Activated CD8-positive, alpha-beta memory T cell treated with anti-CD3 and anti-CD28 coated beads for 1 hour (primary cell): ENCODE results near the gene FAM227A.
"Not testable (repeated sequence)": the region's sequence is repeated elsewhere in the genome, so short reads cannot be mapped to it uniquely, and the experiment has no call there.

ENCODE experiments used
- DNase-seq, 2 donors: peaks; one replicate each; pipeline ENCODE4 v3.0.0-alpha.2; 2020; ENCODE audit warnings: low read depth in 1 of 2; ENCODE audit errors: extremely low read depth in 1 of 2

FAM227A gene

DNA sequence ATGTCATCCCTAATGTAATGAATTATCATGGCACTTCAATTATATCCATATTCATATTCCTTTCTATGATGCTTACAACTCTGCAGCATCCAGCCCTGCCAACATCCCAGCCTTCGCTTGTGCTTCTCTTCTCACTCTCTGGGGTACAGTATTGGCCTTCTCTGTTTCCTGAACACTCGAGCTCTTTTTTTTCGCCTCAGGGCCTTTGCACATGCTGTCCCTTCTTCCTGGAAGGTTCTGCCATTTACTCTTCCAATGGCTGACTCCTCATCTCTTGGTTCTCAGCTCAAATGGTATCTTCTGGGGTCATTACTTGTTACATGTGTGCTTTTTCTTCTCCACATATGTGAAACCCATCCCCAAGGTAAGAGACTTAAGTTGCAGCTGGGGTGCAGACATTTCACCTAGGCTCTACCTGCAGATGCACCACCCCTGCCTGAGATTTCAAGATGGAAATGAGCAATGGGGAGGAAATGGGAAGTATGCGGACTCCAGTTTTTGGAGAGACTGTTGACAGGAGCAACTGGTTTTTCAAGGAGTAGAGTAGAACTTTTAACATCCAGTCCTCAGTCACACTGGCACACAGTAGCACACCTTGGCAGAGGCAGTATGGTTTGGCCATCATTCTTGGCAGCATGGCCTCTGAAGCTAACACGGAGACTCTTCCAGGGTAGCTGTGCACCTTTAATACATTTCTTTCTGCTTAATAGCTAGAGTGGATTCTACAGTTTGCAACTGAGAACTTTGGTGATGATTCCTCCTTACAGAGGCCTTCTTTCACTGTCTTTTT lies 43.8 kb downstream of the FAM227A start:
- DNase-seq, result no peak

DNA sequence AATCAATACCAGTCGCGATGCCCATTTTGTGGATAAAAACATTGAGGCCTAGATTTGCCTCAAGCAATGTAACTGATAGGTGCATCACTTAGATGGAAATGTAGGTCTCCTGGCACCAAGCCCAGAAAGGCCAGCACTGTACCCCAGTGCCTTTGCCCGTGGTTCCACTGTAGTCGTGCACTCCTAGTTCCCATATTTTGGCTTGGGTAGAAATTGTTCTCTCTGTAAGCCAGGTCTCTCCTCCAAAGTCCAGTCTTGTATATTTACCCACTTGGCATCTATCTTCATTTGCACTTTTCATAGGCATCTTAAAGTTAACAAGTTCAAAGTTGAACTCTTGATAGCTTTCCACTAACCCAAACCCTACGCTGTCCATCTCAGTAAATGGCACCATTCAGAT lies 44.6 kb downstream of the FAM227A start:
- no peak for DNase-seq

DNA sequence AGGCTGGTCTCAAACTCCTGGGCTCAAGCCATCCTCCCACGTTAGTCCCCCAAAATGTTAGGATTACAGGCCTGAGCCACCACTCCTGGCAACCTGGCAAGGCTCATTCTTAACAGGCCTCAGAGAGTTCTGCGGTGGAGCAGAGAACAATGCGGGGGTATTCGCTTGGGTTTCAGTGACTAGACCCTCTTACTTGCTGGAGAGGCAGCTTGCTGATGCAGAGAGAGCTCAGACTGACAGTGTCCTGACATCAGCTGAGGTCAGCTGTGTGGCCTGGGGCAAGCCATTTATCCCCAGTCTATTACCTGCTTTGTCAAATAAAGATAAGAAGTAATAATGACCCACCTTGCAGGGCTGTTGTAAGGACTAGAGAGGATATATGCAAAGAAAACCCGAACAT lies 46.0 kb downstream of the FAM227A start:
- DNase-seq, result no peak

DNA sequence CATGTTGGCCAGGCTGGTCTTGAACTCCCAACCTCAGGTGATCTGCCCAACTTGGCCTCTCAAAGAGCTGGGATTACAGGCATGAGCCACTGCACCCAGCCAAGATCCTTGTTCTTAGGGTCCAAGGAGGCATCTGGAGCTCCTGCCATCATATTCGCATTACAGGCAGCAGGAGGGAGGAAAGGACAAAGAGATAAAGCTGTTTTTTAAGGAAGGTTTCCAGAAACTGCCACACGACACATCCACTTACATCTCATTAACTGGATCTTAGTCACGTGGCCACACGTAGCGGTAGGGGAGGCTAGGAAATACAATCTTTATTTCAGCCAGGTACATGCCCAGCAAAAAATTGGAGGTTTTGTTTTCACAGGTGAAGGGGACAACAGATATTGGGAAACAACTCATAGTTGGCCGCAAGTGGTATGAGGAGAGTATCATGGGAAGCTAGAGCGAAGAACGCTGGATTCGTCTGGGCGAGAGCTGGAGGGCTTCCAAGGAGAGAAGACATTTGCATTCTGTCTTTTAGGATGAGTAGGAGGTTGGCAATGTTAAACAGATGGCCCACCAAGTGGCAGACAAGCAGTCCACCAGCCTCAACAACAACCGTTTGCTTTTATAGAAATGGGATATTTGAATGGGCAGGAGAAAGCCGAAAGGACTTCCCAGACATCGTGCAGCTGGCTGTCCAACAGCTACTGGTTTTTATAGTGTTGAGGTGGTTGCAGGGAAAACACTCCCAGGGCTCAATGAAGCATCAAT lies 47.0 kb downstream of the FAM227A start:
- DNase-seq, result no peak

- DNase-seq, result no peak
These were observed 48.5 kb downstream of the FAM227A start for GRCh38 chr22:38607680-38608079.

DNA sequence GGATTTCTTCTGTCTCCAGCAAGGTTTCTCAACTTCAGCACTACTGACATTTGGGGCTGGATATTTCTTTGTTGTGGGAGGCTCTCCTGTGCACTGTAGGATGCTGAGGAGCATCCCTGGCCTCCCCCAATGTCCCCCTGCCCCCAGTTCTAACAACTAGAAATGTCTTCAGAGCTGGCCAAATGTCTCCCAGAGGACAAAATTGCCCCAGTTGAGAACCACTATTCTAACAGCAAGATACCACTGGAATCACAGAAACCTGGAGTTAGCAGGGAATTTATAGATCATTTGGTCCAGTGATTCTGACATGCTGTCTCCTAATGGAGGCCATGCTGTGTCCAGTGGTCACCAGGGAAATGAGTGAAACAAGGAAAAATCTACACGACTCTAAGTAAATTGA lies 54.0 kb downstream of the FAM227A start:
- no peak for DNase-seq

- DNase-seq, result no peak
These were observed 54.9 kb downstream of the FAM227A start for GRCh38 chr22:38601221-38601764.

DNA sequence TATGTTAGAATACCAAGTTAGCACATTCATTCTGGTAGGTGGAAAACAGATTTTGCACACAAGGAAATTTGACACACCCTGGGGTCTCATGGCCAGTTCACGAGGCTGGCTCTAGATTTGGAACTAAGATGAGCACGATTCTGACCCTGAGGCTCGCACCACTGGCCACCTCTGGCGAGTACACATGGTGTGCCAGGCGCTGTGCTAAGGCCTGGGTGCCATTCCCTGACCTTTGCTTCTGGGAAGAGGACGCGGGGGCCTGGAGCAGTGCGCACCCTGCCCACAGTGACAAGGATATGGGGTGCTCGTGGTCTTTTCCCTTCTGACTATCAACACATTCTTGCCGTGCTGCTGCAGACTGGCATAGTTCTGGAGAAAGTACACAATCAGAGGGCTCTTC lies 56.7 kb downstream of the FAM227A start:
- no peak for DNase-seq

GRCh38 chr22:38582923-38583322 lies 73.3 kb downstream of the FAM227A start:
- not testable (repeated sequence) for DNase-seq

GRCh38 chr22:38578505-38578904 lies 77.7 kb downstream of the FAM227A start:
- DNase-seq, result no peak

DNA sequence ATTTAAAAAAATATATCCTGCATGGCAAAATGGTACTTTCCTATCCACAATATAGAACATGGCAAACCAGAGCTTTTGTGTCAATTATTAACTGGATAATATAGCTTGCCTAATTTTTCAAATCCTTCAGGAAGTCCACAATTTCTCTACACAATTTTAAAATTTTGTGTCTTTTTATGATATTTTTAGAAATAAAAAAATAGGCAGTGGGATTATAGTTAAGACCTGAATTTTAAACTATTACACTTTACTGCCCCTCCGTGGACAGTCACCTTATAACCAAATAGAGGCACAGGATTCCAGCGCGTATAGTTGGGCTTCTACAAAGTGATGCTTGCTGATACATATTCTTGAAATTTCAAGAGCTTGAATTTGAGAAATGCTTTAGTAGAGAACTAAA lies 84.1 kb downstream of the FAM227A start:
- DNase-seq, result no peak

DNA sequence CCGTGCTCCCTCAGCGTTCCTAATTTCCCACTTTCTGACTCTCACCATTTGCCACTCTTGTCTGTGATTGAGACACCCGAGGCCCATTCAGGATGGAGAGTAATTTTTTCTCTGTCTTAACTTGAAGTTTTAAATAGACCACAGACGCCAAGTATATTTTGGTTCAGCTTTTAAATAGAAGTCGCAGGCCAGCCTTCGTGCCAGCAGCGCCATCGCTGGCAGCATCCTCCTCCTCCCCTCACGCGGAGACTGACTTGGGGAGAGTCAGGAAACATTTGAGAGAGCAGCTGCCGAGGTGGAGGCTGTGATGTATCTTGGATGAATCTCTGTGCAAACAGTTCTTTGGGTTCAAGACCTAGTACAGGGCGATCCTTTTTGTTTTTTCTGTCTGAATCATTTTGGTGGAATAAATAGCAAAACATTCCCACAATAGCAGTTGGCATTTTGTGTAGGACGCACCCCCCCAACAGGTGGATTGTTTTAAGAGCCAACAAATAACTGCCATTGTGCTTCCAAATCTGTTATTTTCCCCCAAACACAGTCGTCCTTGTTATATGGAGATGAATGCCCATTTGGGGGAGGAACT lies 85.3 kb downstream of the FAM227A start:
- DNase-seq, result no peak

GRCh38 chr22:38569972-38570778 lies 86.0 kb downstream of the FAM227A start, which contains the start of gene DMC1:
DMC1 (minus strand) TSS chr22:38570183; CDS start chr22:38568256, 1,927 bp downstream.
- DNase-seq, result peak; percentile 96 to 98

DNA sequence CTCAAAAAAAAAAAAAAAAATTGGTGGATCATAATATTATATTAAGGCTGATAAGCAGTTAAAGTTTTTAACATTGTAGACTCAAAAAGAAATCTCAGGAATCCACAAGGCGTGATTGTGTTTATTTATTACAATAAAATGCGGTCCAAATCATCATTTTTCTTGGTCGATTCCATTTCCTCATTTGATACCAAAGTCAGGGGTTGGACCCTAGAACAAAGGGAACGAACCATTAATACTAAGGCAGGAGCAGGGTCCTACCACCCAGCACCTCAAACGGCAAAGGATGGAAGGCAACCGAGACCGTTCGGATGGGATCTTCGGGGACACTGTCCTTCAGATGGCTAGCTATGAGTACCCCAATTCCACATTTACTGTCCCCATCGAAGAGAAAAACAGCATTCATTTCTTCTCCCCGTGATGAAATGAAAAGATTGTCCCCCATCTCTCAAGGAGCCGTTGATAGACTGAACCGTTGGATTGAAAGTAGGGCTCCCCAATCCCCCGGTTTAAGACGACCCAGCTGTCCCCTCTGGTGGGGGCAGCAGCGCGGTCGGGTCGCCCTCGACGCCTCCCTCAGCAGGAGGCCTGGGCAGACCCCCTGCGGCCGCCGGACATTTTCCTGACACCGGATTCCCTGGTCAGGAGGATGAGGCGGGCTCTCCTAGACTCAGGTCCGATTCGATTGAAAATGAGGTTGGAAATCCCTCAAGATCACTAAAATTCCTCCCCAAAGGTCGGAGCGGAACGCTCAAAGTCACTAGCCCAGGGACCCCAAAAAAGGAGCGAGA lies 86.8 kb downstream of the FAM227A start:
- DNase-seq, result no peak

DNA sequence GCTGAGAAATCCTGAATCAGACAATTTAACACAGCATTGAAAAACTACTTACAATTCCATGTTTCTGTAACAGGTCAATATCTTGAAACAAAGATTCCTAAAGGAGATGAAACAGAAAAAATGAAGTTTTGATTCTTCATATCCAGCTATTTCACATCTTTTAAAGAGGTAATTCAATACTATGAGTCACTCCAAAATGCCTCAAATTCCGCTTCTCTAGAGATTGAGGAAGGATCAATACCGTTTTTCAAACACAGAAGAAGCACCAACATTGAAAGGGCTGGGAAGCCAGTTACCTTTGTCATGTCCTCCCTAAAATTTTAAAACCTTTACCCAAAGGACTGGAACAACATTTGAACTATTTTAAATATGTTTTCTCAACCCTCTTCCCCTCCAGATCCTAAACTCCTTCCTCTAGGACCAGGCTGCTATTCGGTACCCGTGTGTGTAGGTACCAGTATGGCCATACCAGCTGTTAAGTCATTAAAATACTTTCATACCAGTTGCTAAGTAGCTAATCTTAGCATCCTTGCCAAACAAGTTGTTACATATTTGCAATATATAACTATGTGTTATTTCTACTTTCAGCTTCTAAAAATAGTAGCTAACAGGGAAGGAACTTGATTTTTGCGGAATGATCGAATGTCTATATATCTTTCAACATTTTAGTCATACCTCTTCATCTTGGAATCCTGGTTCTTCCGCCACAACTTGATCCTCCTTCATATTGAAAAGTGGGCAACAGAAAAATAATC lies 88.5 kb downstream of the FAM227A start:
- DNase-seq, result no peak

GRCh38 chr22:38566726-38567504 lies 89.3 kb downstream of the FAM227A start:
- DNase-seq, result no peak

- no peak for DNase-seq
These were observed 90.8 kb downstream of the FAM227A start for GRCh38 chr22:38565441-38565840.

- DNase-seq, result no peak
These were observed 91.5 kb downstream of the FAM227A start for GRCh38 chr22:38564669-38565068.
